Measurements from ENCODE around the gene CFD.
"Not testable (repeated sequence)": the region's sequence is repeated elsewhere in the genome, so short reads cannot be mapped to it uniquely, and the experiment has no call there.

CFD gene

GRCh38 chr19:825897-826644, 33.4 kb upstream of the CFD start:
- no peak for DNase-seq

DNA sequence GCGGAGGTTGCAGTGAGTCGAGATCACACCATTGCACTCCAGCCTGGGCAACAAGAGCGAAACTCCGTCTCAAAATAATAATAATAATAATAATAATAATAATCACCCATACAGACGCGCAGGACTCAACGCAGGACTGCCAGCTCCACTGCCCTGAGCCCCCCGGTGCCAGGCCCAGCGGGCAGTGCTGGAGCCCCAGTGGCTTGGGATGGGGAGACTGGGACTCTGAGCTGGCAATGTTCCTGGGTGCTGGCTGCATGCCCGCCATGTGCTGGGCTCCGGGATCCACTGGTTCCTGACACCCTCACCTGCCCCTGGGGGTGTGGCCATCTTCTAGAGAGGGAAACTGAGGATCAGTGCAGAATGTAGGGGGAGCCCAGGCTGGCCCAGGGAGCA, 32.2 kb upstream of the CFD start:
- DNase-seq = no peak

GRCh38 chr19:827710-828321, 31.6 kb upstream of the CFD start, which contains the start of gene AZU1:
TSS of gene AZU1 (plus strand) at chr19:827837. CDS start at chr19:827847, 10 bp downstream.
- DNase-seq = no peak

GRCh38 chr19:829129-829758, 30.2 kb upstream of the CFD start:
- DNase-seq = no peak

GRCh38 chr19:831407-832369, 27.8 kb upstream of the CFD start:
- no peak for DNase-seq

DNA sequence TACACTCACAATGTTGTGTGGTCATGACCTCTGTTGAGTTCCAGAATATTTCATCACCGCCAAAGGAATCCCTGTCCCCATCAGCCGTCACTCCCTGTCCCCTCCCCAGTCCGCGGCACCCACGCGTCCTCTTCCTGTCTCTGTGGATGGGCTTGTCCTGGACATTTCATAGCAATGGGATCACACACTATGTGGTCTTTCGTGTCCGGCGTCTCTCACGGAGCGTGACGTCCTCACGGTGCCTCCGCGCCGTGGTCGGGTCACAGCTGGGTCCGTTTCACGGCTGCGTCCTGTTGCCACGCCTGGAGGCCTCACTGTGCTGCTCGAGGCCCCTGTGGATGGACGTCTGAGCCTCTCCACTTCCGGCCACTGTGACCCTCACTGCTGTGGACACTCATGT, 25.2 kb upstream of the CFD start:
- DNase-seq = no peak

DNA sequence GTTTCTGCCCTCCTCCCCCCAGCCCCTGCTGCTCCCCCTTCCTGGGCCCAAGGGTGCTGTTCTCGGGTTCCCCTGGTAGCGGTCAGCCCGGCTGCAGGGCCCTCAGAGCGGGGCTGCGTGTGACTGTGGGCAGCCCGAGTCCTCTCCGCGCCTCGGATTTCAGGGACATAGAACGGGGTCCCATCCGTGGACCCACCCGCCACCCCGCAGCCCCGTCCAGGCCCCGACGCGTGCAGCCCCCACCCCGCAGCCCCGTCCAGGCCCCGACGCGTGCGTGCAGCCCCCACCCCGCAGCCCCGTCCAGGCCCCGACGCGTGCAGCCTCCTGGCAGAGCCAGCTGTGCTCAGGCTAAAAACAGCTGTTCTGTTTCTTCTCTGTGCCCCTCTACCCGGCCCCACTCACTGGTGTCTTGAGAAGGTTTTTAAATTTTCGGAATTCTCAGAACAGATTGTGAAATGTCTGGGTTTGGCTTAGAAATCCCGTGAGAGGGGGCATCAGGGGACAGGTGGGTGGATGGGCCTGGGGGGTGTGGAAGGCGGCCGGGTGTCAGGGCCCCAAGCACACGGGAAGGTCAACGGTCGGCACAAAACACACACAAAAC, 24.2 kb upstream of the CFD start:
- DNase-seq = no peak

DNA sequence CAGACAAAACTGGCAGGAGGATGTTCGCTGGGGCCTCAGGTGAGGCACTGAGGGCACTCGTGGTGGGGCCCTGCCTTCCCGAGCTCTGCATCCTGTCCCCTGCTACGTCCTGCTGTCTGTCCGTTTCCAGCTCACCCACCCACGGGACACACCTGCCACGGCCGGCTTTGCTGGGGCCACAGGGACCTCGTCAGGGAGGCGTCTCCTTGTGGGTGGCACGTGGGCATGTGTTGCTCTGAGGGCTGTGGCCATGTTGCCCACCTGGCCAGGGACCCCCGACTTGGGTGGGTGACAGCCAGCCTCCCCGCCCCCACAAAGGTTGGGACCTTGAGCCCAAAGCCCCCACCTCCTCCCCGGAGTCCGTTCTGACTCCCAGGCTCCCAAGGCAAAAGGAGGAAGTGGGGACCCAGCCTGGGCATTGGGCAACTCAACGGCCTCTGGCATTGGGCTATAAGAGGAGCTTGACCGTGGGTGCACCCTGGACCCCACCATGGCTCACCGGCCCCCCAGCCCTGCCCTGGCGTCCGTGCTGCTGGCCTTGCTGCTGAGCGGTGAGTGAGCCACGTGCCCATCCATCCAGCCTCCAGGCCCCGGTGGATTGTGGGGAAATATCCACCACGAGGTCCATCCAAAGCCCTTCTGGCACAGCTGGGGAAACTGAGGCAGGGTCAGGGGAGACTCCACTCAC, 18.8 kb upstream of the CFD start, which contains the start of gene PRTN3:
PRTN3 (plus strand) TSS at position 481 of the 688 bp plus-strand sequence; CDS start at position 491, 10 bp downstream.
- DNase-seq = no peak

DNA sequence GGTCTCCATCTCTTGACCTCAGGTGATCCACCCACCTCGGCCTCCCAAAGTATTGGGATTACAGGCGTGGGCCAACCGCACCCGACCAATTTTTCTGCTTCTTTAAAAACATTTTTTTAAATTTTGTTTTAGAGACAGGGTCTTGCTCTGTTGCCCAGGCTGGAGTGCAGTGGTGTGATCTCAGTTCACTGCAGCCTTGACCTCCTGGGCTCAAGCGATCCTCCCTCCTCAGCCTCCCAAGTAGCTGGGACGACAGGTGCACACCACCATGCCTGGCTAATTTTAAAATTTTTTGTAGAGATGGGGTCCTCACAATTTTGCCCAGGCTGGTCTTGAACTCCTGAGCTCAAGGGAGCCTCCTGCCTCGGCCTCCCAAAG, 16.7 kb upstream of the CFD start:
- DNase-seq = not testable (repeated sequence)

DNA sequence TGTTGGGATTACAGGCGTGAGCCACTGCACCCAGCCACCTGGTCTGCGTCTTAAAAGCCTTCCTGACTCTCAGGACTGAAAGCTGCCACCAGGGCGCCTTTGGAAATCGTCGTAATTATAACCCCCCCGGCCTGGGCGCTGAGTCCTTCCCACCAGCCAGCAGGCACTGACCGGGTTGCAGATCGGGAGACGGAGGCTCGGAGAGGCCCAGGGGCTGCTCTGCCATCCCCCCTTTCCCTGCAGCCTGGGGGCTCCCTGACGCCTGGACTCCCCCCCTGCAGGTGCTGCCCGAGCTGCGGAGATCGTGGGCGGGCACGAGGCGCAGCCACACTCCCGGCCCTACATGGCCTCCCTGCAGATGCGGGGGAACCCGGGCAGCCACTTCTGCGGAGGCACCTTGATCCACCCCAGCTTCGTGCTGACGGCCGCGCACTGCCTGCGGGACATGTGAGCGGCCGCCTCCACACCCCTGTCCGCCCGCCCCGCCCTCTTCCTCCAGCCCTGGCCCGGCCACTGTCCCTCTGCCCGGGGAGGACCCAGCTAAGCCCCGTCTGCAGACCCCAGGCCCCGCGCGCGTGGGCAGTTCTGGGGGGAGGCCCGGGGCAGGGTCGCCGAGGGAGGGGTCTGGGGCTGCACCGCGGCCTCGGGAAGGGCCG, 16.2 kb upstream of the CFD start:
- no peak for DNase-seq

DNA sequence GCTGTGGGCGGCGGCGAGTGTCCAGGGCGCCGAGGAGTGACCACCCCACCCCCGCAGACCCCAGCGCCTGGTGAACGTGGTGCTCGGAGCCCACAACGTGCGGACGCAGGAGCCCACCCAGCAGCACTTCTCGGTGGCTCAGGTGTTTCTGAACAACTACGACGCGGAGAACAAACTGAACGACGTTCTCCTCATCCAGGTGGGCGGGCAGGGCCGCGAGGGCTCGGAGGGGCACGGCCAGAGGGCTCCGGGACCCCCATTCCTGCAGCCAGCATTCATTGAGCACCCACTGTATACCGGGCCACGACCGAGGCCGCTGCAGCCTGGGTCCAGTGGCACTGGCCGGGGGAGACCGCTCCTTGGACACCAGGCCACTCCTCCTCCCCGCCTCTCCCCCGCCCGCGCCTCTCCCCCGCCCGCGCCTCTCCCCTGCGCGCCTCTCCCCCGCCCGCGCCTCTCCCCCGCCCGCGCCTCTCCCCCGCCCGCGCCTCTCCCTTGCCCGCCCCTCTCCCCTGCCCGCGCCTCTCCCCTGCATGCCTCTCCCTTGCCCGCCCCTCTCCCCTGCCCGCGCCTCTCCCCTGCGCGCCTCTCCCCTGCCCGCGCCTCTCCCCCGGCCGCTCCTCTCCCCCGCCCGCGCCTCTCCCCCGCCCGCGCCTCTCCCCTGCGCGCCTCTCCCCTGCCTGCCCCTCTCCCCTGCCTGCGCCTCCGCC, 15.5 kb upstream of the CFD start:
- no peak for DNase-seq

- DNase-seq = no peak
Measured at GRCh38 chr19:844546-844971, 14.9 kb upstream of the CFD start.

DNA sequence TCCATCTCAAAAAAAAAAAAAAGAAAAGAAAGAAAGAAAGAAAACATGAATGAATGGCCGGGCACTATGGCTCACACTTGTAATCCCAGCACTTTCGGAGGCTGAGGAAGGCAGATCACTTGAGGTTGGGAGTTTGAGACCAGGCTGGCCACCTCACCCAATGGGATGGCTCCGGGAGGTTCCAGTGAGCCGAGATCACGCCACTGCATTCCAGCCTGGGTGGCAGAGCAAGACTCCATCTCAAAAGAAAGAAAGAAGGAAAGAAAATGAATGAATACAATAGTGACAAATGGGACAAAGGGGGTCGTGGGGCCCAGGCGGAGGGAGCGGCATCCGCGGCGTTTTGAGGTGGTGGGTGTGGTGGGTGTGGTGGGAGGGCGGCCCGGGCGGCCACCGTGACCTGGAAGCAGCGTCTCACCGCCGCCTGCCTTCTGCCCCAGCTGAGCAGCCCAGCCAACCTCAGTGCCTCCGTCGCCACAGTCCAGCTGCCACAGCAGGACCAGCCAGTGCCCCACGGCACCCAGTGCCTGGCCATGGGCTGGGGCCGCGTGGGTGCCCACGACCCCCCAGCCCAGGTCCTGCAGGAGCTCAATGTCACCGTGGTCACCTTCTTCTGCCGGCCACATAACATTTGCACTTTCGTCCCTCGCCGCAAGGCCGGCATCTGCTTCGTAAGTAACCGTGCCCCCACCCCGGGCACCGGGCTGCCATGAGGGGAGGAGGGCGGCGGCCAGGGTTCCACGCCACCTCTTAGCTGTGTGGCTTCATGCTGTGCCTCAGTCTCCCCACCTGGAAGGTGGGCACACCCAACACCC, 13.6 kb upstream of the CFD start:
- DNase-seq = no peak

GRCh38 chr19:848386-848921, 11.0 kb upstream of the CFD start:
- no peak for DNase-seq

GRCh38 chr19:849195-849594, 10.3 kb upstream of the CFD start:
- not testable (repeated sequence) for DNase-seq

GRCh38 chr19:850221-850978, 9.1 kb upstream of the CFD start:
- DNase-seq = no peak

- no peak for DNase-seq
Measured at GRCh38 chr19:850979-851335, 8.5 kb upstream of the CFD start.

DNA sequence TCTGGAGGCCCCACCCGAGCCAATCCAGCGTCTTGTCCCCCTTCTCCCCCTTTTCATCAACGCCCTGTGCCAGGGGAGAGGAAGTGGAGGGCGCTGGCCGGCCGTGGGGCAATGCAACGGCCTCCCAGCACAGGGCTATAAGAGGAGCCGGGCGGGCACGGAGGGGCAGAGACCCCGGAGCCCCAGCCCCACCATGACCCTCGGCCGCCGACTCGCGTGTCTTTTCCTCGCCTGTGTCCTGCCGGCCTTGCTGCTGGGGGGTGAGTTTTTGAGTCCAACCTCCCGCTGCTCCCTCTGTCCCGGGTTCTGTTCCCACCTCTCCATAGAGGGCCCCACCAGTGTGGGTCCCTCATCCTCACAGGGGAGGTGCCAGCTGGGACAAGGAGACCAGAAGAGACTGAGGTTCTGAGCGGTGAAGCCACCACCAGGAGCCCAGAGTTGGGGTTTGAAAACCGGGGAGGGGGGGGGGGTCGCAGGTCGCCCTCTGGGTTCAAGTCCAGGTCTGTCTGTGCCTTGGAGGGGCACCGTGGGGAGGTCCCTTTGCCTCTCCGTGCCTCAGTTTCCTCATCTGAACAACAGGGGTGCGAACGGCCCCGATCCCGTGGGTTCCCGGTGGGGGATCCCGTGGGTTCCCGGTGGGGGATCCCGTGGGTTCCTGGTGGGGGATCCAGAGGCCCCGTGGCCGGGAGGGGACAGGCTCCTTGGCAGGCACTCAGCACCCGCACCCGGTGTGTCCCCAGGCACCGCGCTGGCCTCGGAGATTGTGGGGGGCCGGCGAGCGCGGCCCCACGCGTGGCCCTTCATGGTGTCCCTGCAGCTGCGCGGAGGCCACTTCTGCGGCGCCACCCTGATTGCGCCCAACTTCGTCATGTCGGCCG, 7.1 kb upstream of the CFD start, which contains the start of gene ELANE:
ELANE (plus strand) TSS at position 168 of the 878 bp plus-strand sequence; CDS start at position 194, 26 bp downstream.
- no peak for DNase-seq

Data from CD4-positive, alpha-beta T cell treated with Interleukin-10 for 1 hour (primary cell).